Neural cell (in vitro differentiated cells): ENCODE data around the gene ZNF211. TPM values are rescaled to one million over a fixed set of nuclear protein-coding genes. Genes with fewer than 3 reads are reported as not detected.
A peak's percentile ranks its signal among the peaks of the same experiment; 100 is the strongest.

ENCODE experiments used
- H2AFZ ChIP-seq: fragments of 200-600, 300-800 bp; sonication (generic), shearing (Covaris generic); 2 replicates; pipeline ENCODE4 v1.6.0; 2014; ENCODE audit warnings: low read depth, mild to moderate bottlenecking, antibody characterized with exemption, low read length, moderate library complexity
- H3F3A ChIP-seq: fragments of 200-600 bp; shearing (Covaris generic); 2 replicates; pipeline ENCODE4 v1.6.1; 2016; ENCODE audit warnings: mild to moderate bottlenecking, moderate library complexity, mixed read lengths, antibody characterized with exemption, low read length; ENCODE audit not compliant: insufficient read depth, poor library complexity, severe bottlenecking
- H3K27ac ChIP-seq: fragments of 200-600, 300-800 bp; sonication (generic), shearing (Covaris generic); 2 replicates; pipeline ENCODE4 v1.5.1; 2014; ENCODE audit warnings: mild to moderate bottlenecking, low read length, moderate library complexity
- H3K27me3 ChIP-seq: fragments of 300-800, 200-600 bp; sonication (generic), shearing (Covaris generic); 2 replicates; pipeline ENCODE4 v1.6.0; 2014; ENCODE audit warnings: mild to moderate bottlenecking, low read depth, low read length, moderate library complexity; ENCODE audit not compliant: insufficient read depth
- H3K36me3 ChIP-seq: fragments of 300-800, 200-600 bp; sonication (generic), shearing (Covaris generic); 2 replicates; pipeline ENCODE4 v1.5.1; 2014; ENCODE audit warnings: mild to moderate bottlenecking, antibody characterized with exemption, low read length, moderate library complexity; ENCODE audit not compliant: insufficient read depth
- H3K4me2 ChIP-seq: fragments of 300-800, 200-600 bp; sonication (generic), shearing (Covaris generic); 2 replicates; pipeline ENCODE4 v1.6.0; 2014; ENCODE audit warnings: mild to moderate bottlenecking, low read length
- H3K4me3 ChIP-seq: fragments of 300-800, 200-600 bp; sonication (generic), shearing (Covaris generic); 2 replicates; pipeline ENCODE4 v1.5.1; 2014; ENCODE audit warnings: mild to moderate bottlenecking, low read length, moderate library complexity
- H3K79me2 ChIP-seq: fragments of 200-600 bp; shearing (Covaris generic); replicated peaks from 2 replicates; pipeline ENCODE4 v1.6.0; 2014; ENCODE audit warnings: mild to moderate bottlenecking, low read length, moderate library complexity; ENCODE audit not compliant: insufficient read depth
- H3K9ac ChIP-seq: fragments of 300-800, 200-600 bp; sonication (generic), shearing (Covaris generic); 2 replicates; pipeline ENCODE4 v1.6.1; 2016; ENCODE audit warnings: mild to moderate bottlenecking, low read length, mixed read lengths
- H3K9me2 ChIP-seq: fragments of 200-600 bp; shearing (Covaris generic); 2 replicates; pipeline ENCODE4 v1.6.1; 2016; ENCODE audit warnings: mild to moderate bottlenecking, low read length, mixed read lengths; ENCODE audit not compliant: insufficient read depth
- H3K9me3 ChIP-seq: fragments of 200-600, 300-800 bp; sonication (generic), shearing (Covaris generic); 2 replicates; pipeline ENCODE4 v1.6.1; 2016; ENCODE audit warnings: mild to moderate bottlenecking, mixed run types, low read length, moderate library complexity, mixed read lengths
- H4K20me1 ChIP-seq: fragments of 200-600 bp; shearing (Covaris generic); 2 replicates; pipeline ENCODE4 v1.6.1; 2016; ENCODE audit warnings: mild to moderate bottlenecking, mixed run types; ENCODE audit not compliant: insufficient read depth
- EP300 ChIP-seq: fragments of 450-650 bp; conservative IDR thresholded peaks from 2 replicates; pipeline ENCODE4 v1.6.1; 2014; ENCODE audit warnings: antibody characterized with exemption, mild to moderate bottlenecking, moderate library complexity; ENCODE audit not compliant: poor library complexity, severe bottlenecking
- EZH2 ChIP-seq: fragments of 200-600, 300-800 bp; shearing (Covaris generic), sonication (generic); IDR thresholded peaks from 2 replicates; pipeline ENCODE4 v1.6.1; 2014; ENCODE audit warnings: antibody characterized with exemption, low read length, borderline replicate concordance, mild to moderate bottlenecking; ENCODE audit not compliant: insufficient read depth, poor library complexity, severe bottlenecking
- MXI1 ChIP-seq: fragments of 450-650 bp; conservative IDR thresholded peaks from 2 replicates; pipeline ENCODE4 v1.6.1; 2014; ENCODE audit warnings: antibody characterized with exemption, mild to moderate bottlenecking; ENCODE audit not compliant: poor library complexity, severe bottlenecking
- POLR2AphosphoS5 ChIP-seq: IDR thresholded peaks from 2 replicates; pipeline ENCODE4 v1.6.1; 2012
- RAD21 ChIP-seq: fragments of 450-650 bp; conservative IDR thresholded peaks from 2 replicates; pipeline ENCODE4 v1.6.1; 2014; ENCODE audit warnings: antibody characterized with exemption, mild to moderate bottlenecking, moderate library complexity
- SMC3 ChIP-seq: fragments of 450-650 bp; conservative IDR thresholded peaks from 2 replicates; pipeline ENCODE4 v1.6.1; 2014; ENCODE audit warnings: antibody characterized with exemption, mild to moderate bottlenecking, moderate library complexity; ENCODE audit not compliant: poor library complexity
- TAF1 ChIP-seq: IDR thresholded peaks from 2 replicates; pipeline ENCODE4 v1.6.1; 2012; ENCODE audit warnings: low read depth
- polyA plus RNA-seq: library from polyadenylated mRNA; depleted of rRNA; stranded (reverse); fragments of >200 nt; gene quantifications from 2 replicates; pipeline ENCODE4 v1.2.3, GENCODE V29; 2014
- TF ChIP-seq, protein P1 (sequence below): fragments of 450-650 bp; IDR thresholded peaks from 2 replicates; pipeline ENCODE4 v1.5.1; 2014; ENCODE audit warnings: antibody characterized with exemption, mild to moderate bottlenecking, moderate library complexity; ENCODE audit not compliant: poor library complexity, severe bottlenecking
- TF ChIP-seq, protein P2 (sequence below): IDR thresholded peaks from 2 replicates; pipeline ENCODE4 v1.6.1; 2012; ENCODE audit warnings: borderline replicate concordance

The ZNF211 gene
- polyA plus RNA-seq, 1 donor from 2014 or later, result 47.6 TPM

DNA sequence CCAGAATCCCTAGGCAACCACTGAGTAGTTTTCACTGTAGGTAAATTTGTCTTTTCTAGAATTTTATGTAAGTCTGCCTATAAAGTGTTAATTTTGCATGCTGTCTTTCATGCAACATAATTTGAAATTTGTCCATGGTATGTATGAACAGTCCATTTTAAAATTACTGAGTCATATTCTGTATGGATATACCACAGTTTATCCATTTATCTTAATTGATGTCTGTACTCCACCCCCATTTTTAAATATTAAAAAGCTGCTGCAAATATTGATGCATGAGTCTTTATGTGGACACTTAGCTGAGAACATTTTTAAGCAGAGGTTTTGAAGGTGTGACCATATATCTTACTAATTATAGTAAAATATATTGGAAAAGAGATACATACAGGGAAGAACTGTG, 9.9 kb upstream of the ZNF211 start:
- Histone ChIP-seq H3K9me3 (peaks cover 60% of the 10 kb centered on the region), H3F3A (no peaks in the 10 kb centered on the region), H3K4me3 (peak overlapping the region; percentile 5), H3K4me2 (no peak overlapping the region), H3K27me3 (no peaks in the 10 kb centered on the region), H3K9me2 (no peaks in the 10 kb centered on the region), H3K36me3 (peaks cover 69% of the 10 kb centered on the region), H3K79me2 (peaks cover 61% of the 10 kb centered on the region), H3K9ac (no peak overlapping the region), H4K20me1 (no peaks in the 10 kb centered on the region), H2AFZ (no peak overlapping the region), H3K27ac (no peak overlapping the region)
- TF ChIP-seq SMC3, result no peak
- no peak for TF ChIP-seq POLR2AphosphoS5

DNA sequence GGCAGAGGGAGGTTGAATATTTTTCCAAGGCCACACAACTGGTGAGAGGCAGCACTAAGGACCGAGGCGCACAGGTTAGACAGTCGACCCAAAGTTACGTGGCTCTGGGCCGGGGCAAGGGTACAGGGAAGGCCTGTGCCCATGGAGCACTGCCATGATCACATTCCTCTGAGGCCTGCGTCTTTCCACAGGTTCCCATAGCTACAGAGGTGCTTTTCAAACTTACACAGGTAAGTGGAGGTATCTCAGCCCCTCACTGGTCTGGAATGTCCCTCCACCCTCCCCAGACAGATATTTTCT, 814 bp downstream of the ZNF211 start:
- peak overlapping the region; percentile 86 for H3K9ac ChIP-seq
- no peaks in the 10 kb centered on the region for H3F3A ChIP-seq
- no peak for TF ChIP-seq SMC3
- TF ChIP-seq EZH2, result no peak
- TF ChIP-seq MXI1, result no peak
- TF ChIP-seq, protein P1, sequence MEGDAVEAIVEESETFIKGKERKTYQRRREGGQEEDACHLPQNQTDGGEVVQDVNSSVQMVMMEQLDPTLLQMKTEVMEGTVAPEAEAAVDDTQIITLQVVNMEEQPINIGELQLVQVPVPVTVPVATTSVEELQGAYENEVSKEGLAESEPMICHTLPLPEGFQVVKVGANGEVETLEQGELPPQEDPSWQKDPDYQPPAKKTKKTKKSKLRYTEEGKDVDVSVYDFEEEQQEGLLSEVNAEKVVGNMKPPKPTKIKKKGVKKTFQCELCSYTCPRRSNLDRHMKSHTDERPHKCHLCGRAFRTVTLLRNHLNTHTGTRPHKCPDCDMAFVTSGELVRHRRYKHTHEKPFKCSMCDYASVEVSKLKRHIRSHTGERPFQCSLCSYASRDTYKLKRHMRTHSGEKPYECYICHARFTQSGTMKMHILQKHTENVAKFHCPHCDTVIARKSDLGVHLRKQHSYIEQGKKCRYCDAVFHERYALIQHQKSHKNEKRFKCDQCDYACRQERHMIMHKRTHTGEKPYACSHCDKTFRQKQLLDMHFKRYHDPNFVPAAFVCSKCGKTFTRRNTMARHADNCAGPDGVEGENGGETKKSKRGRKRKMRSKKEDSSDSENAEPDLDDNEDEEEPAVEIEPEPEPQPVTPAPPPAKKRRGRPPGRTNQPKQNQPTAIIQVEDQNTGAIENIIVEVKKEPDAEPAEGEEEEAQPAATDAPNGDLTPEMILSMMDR, result no peak
- H3K27ac ChIP-seq, result peak overlapping the region; percentile 78
- peaks cover 6% of the 10 kb centered on the region for H3K9me3 ChIP-seq
- peaks cover 32% of the 10 kb centered on the region for H3K36me3 ChIP-seq
- peak overlapping the region; percentile 48 for H2AFZ ChIP-seq
- no peaks in the 10 kb centered on the region for H3K9me2 ChIP-seq
- H3K4me3 ChIP-seq, result peak overlapping the region; percentile 95
- H3K4me2 ChIP-seq, result peak overlapping the region; percentile 74
- no peaks in the 10 kb centered on the region for H4K20me1 ChIP-seq
- H3K27me3 ChIP-seq, result no peaks in the 10 kb centered on the region
- H3K79me2 ChIP-seq, result peaks cover 42% of the 10 kb centered on the region

DNA sequence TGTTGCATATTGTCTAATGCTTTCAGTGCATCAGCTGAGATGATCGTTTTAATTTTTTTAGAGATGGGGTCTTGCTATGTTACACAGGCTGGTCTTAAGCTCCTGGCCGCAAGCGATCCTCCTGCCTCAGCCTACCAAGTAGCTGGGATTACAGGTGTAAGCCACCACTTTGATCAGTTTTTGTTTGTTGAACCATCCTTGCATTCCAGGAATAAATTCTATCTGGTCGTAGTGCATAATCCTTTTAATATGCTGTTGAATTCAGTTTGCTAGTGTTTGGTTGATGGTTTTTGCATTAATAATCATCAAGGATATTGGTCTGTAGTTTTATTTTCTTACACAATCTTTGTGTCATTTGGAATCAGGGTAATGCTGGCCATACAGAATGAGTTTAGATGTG, 4.4 kb downstream of the ZNF211 start:
- H3K9me3 ChIP-seq, result peaks cover 5% of the 10 kb centered on the region
- H3F3A ChIP-seq, result no peaks in the 10 kb centered on the region
- H3K9ac ChIP-seq, result no peak overlapping the region

More for the DNA sequence above, 4.4 kb downstream of the ZNF211 start:
- no peak overlapping the region for H2AFZ ChIP-seq
- no peaks in the 10 kb centered on the region for H4K20me1 ChIP-seq
- peaks cover 52% of the 10 kb centered on the region for H3K36me3 ChIP-seq
- H3K27me3 ChIP-seq, result no peaks in the 10 kb centered on the region
- no peaks in the 10 kb centered on the region for H3K9me2 ChIP-seq
- no peak for TF ChIP-seq POLR2AphosphoS5
- TF ChIP-seq, protein P2, sequence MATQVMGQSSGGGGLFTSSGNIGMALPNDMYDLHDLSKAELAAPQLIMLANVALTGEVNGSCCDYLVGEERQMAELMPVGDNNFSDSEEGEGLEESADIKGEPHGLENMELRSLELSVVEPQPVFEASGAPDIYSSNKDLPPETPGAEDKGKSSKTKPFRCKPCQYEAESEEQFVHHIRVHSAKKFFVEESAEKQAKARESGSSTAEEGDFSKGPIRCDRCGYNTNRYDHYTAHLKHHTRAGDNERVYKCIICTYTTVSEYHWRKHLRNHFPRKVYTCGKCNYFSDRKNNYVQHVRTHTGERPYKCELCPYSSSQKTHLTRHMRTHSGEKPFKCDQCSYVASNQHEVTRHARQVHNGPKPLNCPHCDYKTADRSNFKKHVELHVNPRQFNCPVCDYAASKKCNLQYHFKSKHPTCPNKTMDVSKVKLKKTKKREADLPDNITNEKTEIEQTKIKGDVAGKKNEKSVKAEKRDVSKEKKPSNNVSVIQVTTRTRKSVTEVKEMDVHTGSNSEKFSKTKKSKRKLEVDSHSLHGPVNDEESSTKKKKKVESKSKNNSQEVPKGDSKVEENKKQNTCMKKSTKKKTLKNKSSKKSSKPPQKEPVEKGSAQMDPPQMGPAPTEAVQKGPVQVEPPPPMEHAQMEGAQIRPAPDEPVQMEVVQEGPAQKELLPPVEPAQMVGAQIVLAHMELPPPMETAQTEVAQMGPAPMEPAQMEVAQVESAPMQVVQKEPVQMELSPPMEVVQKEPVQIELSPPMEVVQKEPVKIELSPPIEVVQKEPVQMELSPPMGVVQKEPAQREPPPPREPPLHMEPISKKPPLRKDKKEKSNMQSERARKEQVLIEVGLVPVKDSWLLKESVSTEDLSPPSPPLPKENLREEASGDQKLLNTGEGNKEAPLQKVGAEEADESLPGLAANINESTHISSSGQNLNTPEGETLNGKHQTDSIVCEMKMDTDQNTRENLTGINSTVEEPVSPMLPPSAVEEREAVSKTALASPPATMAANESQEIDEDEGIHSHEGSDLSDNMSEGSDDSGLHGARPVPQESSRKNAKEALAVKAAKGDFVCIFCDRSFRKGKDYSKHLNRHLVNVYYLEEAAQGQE, result no peak
- no peak for TF ChIP-seq EP300
- TF ChIP-seq MXI1, result no peak
- TF ChIP-seq SMC3, result no peak
- TF ChIP-seq EZH2, result no peak
- no peak for TF ChIP-seq TAF1
- no peak for TF ChIP-seq RAD21
- TF ChIP-seq, protein P1, result no peak
- H3K4me2 ChIP-seq, result no peak overlapping the region
- H3K4me3 ChIP-seq, result no peak overlapping the region
- H3K27ac ChIP-seq, result no peak overlapping the region
- peaks cover 42% of the 10 kb centered on the region for H3K79me2 ChIP-seq
